AG04449 (cell line): Measurements from ENCODE around the gene ACBD3.

Experiments
- CTCF ChIA-PET: fragments of 350-600 bp; formaldehyde crosslinking; extraction: SDS; loops from one replicate; lab custom pipeline; 2021; ENCODE audit warnings: antibody characterized with exemption; lab: Yijun Ruan, JAX
- POLR2A ChIA-PET: fragments of 400-600, 350-600 bp; formaldehyde crosslinking; extraction: SDS; loops from one replicate; lab custom pipeline; 2020; ENCODE audit warnings: antibody characterized with exemption, inconsistent platforms; lab: Yijun Ruan, JAX
- DNase-seq: peaks from one replicate; pipeline ENCODE4 v3.0.0-alpha.2; 2010; ENCODE audit warnings: low read depth, low spot score
- H3K4me3 ChIP-seq: 2 replicates; pipeline ENCODE4 v1.5.1; 2011; ENCODE audit warnings: low read depth, mild to moderate bottlenecking, control low read depth, low read length
- TF ChIP-seq, protein P1 (sequence below): IDR thresholded peaks from one replicate; pipeline ENCODE4 v1.5.1; 2011; ENCODE audit warnings: mild to moderate bottlenecking, moderate library complexity, low read length, control low read depth, inconsistent platforms; ENCODE audit not compliant: insufficient read depth; ENCODE audit errors: missing control alignments

The ACBD3 gene

DNA sequence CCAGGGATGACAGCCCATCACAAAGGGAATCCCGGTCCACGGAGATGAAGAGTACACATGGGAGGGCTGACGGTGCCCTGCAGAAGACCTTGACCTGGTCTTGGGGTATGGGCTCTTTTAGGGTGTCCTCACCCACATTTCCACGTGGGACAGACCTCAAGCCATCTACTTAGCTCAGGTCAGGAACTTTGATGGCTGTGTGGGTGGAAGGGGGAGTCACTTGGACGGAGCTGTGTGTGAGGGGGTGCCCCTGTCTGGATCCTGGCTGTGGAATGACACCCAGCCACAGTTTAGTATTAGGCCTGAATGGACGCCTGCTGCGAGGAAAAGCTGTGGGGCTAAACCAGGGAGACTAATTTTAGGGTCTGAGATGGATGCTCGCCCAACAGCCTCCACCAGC, 26.0 kb upstream of the ACBD3 start:
- CTCF ChIA-PET, result interaction anchor here (1.8 kb wide), 1 partner anchor 16 kb away, joined by 7 read pairs; no protein-coding TSS in a partner anchor

DNA sequence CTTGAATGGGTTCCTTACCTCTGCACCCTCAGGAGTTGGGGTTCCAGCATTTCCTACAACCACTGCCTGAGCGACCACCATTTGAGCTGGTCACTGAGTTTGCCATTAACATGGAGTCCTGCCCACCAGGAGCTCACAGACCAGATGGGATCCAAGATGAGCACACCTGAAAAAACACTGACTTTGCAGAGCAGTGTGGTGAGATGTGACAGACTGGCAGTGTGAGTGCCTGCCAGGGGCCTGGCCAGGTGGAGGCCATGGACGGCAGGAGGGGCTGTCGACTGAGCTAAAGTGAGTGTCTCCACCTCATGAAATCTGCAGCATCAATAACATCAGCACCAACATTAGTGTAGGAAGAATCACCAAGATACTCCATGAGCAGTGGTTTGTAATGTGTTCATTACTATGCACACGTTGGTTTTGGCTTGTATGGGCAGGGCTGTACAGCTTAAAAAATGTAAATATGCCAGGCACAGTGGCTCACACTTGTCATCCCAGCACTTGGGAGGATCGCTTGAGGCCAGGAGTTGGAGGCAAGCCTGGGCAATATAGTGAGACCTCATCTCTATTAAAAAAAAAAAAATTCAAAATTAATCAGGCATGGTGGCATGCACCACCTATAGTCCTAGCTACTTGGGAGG, 24.8 kb upstream of the ACBD3 start:
- CTCF ChIA-PET, result interaction anchor here (0.8 to 2.1 kb wide), 5 partner anchors 11 to 147 kb away, joined by 3 to 8 read pairs (median 4); no protein-coding TSS in a partner anchor
- no peak for DNase-seq
- TF ChIP-seq, protein P1, sequence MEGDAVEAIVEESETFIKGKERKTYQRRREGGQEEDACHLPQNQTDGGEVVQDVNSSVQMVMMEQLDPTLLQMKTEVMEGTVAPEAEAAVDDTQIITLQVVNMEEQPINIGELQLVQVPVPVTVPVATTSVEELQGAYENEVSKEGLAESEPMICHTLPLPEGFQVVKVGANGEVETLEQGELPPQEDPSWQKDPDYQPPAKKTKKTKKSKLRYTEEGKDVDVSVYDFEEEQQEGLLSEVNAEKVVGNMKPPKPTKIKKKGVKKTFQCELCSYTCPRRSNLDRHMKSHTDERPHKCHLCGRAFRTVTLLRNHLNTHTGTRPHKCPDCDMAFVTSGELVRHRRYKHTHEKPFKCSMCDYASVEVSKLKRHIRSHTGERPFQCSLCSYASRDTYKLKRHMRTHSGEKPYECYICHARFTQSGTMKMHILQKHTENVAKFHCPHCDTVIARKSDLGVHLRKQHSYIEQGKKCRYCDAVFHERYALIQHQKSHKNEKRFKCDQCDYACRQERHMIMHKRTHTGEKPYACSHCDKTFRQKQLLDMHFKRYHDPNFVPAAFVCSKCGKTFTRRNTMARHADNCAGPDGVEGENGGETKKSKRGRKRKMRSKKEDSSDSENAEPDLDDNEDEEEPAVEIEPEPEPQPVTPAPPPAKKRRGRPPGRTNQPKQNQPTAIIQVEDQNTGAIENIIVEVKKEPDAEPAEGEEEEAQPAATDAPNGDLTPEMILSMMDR, result no peak
- POLR2A ChIA-PET, result no interaction called here
- H3K4me3 ChIP-seq, result no peak overlapping the region

More for the DNA sequence above, 26.0 kb upstream of the ACBD3 start:
- TF ChIP-seq, protein P1, result no peak
- POLR2A ChIA-PET, result no interaction called here
- H3K4me3 ChIP-seq, result no peak overlapping the region
- DNase-seq, result no peak

DNA sequence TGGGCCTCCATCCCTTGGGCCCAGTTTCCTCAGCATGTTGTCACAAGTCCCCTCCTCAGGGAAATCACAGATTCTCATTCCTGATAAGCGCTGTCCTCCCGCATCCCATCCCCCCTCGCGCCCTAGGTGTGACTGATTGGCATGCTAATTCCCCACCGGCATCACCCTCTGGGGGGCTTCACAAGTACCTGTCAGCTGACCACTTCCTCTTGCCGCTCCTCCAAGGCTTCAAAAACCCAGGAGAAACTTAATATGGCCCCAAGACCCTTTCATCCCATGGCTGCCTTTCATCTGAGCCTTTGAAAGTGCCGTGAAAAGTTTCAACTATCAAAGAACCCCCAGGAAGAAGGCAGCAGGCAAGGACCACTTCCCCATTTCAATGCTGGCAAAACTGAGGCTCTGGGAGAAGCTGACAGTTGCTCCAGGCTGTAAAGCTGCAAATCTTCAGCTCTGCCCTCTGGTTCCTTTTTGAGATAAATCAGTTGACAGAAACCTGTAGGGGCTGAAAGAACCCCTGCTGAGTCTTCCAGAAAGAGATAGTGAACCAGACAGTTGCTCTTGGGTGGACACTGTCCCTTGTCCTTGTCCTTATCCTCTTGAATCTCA, 24.1 kb upstream of the ACBD3 start:
- TF ChIP-seq, protein P1, result no peak
- ChIA-PET POLR2A (no interaction called here), CTCF (interaction anchor here (0.8 to 2.1 kb wide), 5 partner anchors 10 to 146 kb away, joined by 3 to 8 read pairs (median 4); no protein-coding TSS in a partner anchor)
- no peak for DNase-seq
- no peak overlapping the region for H3K4me3 ChIP-seq

DNA sequence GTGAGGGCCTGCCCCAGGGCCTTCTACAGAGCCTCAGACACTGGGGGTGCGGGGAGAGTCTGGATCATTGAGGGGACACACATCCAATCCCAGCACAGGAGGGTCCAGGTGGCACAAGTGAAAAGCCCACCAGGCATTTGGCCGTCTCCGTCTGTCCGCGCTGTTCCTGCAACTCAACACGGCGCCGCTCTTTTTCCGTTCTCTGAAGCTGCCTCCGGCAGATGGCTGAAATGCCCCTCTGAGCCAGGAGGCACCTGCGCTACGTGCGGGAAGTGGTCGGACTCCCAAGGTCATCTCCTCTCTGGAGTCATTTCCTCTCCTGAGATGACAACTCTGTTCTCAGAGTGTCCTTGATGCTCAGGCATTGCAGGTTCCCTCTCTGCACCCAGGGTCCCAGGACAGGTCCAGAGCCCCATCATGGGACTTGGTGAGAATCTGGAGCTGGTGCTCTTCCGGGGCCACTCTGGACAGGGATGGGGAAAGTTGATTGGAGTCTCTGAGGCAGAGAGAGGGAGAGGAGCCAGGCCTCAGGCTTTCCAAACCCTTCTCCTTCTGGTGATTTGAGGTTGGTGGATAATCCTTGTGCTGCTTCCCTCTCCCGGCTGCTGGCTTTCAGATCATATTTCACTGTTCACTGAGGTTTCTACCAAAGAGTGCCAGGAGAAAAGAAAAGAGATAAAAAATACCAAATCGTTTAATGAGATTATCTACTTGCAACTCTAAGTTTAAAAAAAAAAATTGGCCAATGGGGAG, 22.9 kb upstream of the ACBD3 start:
- no peak for DNase-seq
- CTCF ChIA-PET, result interaction anchor here (1.2 to 2.1 kb wide), 3 partner anchors 11 to 84 kb away, joined by 3 to 8 read pairs (median 4); no protein-coding TSS in a partner anchor
- no peak overlapping the region for H3K4me3 ChIP-seq
- TF ChIP-seq, protein P1, result no peak
- POLR2A ChIA-PET, result no interaction called here

- TF ChIP-seq, protein P1, result no peak
- no peak for DNase-seq
- H3K4me3 ChIP-seq, result no peak overlapping the region
- POLR2A ChIA-PET, result no interaction called here
- CTCF ChIA-PET, result interaction anchor here (1.1 to 2.1 kb wide), 2 partner anchors 9 to 10 kb away, joined by 3 to 11 read pairs; no protein-coding TSS in a partner anchor
These were observed 20.5 kb upstream of the ACBD3 start for GRCh38 chr1:226207048-226207447.
